ENCODE data around the gene SLC5A12. TPM values are rescaled to one million over a fixed set of nuclear protein-coding genes. Genes with fewer than 3 reads are reported as not detected.
A peak's percentile ranks its signal among the peaks of the same experiment; 100 is the strongest.

Gene SLC5A12
- polyA plus RNA-seq, 1 donor, result 0.18 TPM

GRCh38 chr11:26719289-26719973 is 2.4 kb downstream of the SLC5A12 start:
- DNase-seq (ENCODE audit: low read depth), result no peak

- no peak for DNase-seq (ENCODE audit: low read depth)
Measured at GRCh38 chr11:26717771-26718170, 4.1 kb downstream of the SLC5A12 start.

DNA sequence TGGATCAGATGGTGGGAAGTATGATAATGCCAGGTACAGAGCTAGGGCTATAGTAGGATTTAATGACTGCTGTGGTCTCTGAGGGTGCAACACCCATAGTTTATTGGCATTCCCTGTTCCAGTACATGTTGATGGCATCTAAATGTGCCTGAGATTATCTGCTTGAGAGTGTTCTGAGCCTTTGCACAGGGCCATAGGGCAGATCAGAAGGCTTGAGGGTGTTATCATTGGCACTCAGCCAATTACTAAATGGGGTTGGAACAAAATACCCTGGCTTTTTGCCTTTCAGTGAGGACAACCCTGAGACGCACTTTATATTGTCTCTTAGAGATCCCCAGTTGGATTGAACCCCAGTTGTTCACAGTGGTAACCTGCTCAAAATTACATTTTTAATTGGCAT is 6.7 kb downstream of the SLC5A12 start:
- no peak for DNase-seq (ENCODE audit: low read depth)

GRCh38 chr11:26712497-26712896 is 9.4 kb downstream of the SLC5A12 start:
- DNase-seq (ENCODE audit: low read depth), result no peak

DNA sequence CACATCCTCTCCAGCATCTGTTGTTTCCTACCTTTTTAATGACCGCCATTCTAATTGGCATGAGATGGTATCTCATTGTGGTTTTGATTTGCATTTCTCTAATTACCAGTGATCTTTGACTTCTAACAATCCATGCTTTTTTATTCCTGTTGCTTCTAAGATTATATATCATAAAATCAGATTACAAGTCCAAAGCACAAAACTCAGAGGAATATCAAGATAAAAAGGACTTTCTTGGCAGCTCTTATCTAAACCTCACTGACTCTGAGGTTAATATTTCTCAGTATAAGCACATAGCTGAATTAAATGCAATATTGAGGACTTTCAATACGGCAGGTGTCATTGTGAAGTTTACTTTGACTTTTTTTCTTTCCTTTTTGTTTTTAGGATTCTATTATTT is 11.4 kb downstream of the SLC5A12 start:
- no peak for DNase-seq (ENCODE audit: low read depth)

DNA sequence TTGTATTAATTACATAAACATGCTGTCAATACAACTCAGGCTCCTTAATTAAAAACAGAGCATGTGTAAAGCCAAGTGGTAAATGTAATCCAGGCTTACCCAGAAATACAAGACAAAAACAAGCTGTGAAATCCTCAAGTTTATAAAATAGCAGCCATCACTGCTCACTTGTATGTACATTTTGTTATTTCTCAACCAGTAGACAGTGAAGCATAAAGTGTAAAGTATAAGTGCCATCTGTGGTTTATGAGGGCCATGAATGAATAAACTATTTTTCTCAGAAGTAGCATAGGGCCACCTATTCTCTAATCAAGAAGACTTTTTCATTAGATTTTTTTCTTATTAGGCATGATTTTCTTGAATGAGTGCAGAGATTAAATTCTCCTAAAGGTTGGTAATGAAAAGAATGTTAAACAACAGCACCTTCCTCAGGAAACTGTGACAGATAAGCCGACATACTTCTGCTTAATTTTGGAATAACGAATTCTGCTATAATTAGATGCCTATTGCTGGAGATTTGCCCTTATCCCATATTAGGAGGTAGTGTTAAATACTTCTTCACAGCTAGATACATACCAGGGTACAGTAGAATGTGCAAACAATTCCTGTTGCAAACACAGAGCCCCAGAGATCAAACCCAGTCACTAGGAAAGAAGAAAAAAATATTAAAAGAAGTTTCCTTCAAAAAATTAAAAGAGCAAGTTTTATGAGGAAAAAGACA is 13.0 kb downstream of the SLC5A12 start:
- DNase-seq (ENCODE audit: low read depth), result no peak

DNA sequence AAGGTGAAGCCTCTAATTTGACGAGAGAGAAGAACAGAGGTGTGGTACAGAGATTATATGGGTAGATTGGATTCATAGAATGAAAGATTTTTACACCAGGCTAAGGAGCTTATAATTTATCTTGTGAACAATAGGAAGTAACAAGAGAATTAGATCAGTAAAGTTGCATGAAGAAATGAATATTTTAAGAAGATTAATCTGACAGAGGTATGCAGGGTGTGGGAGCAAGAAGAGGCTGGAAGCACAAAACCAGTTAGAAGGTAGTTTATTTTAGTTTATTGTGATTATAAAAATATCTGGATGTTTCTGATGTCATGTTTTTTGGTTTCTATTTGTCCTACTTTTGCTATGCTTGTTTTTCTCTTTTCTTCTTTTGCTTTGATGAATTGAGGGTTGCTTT is 15.7 kb downstream of the SLC5A12 start:
- no peak for DNase-seq (ENCODE audit: low read depth)

GRCh38 chr11:26704249-26704648 is 17.6 kb downstream of the SLC5A12 start:
- no peak for DNase-seq (ENCODE audit: low read depth)

- DNase-seq (ENCODE audit: low read depth), result no peak
Measured at GRCh38 chr11:26703411-26704191, 18.3 kb downstream of the SLC5A12 start.

DNA sequence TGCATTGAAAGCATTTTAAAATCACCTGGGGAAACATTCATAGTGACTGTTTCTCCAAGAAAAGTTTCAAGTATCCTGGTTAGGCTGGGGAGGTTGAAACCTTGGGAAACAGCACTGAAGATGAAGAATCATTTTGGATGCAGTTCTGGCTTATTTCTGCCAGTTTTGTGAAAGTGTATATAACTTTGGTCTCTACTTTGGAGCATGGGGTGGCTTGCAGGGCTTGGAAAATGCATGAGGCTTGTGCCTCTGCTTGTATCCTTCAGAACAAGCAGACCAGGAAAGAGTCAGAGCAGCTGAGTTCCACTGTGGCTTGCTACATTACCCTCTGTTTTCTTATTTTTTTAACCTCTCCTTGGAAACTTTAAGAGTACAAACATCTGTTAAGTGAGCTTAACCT is 19.5 kb downstream of the SLC5A12 start:
- DNase-seq (ENCODE audit: low read depth), result peak; percentile 69

GRCh38 chr11:26700574-26701235 is 21.2 kb downstream of the SLC5A12 start:
- DNase-seq (ENCODE audit: low read depth), result no peak

- no peak for DNase-seq (ENCODE audit: low read depth)
Measured at GRCh38 chr11:26698224-26698623, 23.6 kb downstream of the SLC5A12 start.

DNA sequence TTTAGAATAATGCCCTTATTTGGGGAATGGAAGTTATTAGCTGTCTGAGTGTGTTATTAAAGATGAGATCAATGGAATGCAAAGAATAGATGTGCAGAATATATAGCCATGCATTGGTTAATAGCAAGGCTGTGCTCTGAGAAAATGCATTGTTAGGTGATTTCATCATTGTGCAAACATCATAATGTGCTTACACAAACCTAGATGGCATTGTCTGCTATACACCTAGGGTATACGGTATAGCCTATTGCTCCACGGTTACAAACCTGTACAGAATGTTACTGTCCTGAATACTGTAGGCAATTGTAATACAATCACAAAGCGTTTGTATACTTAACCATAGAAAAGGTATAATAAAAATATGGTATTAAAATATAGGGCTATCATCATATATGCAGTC is 25.5 kb downstream of the SLC5A12 start:
- no peak for DNase-seq (ENCODE audit: low read depth)

DNA sequence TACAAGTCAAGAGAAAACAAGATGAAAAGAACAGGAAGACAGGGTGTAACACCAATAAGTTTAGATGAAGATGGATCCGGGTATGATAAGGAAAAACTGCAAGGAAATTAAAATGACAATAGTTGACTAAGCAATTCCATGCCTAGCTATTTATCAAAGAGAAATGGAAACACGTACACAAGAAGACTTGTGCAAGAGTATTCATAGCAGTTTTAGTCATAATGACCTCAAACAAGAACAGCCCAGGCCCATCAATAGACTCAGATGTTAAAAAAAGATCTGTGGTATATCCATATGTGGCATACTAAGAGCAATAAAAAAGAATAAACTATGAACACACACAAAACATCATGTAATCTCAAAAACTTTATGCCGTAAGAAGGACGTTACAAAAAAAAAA is 33.2 kb downstream of the SLC5A12 start:
- DNase-seq (ENCODE audit: low read depth), result no peak

DNA sequence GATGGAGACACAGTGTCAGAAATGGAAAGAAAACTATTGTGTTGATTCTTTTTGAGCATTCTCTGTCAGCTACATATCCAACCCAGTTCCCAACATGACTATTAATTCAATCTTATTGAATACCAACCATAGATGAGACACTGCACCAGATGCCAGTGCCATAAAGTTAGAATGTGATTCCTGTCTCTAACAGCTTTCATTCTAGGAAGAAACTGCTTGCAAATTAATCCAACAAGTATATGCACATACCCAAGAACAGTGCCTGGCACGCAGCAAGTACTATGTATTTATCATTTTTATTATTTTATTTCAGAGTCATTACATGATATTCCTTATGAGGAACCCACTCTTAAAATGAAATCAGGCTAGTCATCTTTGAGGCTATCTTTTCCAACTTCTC is 34.5 kb downstream of the SLC5A12 start:
- DNase-seq (ENCODE audit: low read depth), result no peak

GRCh38 chr11:26677566-26677965 is 44.3 kb downstream of the SLC5A12 start:
- DNase-seq (ENCODE audit: low read depth), result no peak

GRCh38 chr11:26676641-26677040 is 45.2 kb downstream of the SLC5A12 start:
- no peak for DNase-seq (ENCODE audit: low read depth)

- no peak for DNase-seq (ENCODE audit: low read depth)
Measured at GRCh38 chr11:26675233-26675928, 46.5 kb downstream of the SLC5A12 start.

GRCh38 chr11:26665946-26666345 is 55.9 kb downstream of the SLC5A12 start:
- no peak for DNase-seq (ENCODE audit: low read depth)

GRCh38 chr11:26665036-26665435 is 56.8 kb downstream of the SLC5A12 start:
- no peak for DNase-seq (ENCODE audit: low read depth)

DNA sequence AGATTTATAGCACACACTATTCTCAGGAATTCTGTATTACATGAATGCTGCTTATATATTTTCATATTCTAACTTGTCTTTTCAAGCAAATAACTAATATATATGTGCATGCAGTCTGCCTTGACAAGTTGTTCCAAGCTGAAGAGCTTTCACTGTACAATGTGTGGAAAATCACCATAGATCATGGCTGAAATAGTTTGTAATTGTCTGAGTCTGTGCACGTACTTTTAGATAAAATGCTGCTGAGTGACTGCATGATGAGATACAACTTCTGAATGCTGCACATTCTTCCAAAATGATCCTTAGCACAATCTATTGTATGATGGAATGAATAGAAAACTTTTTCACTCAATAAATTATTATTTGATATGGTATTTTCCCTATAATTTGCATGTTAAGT is 58.9 kb downstream of the SLC5A12 start:
- no peak for DNase-seq (ENCODE audit: low read depth)

- DNase-seq (ENCODE audit: low read depth), result no peak
Measured at GRCh38 chr11:26655287-26655686, 66.6 kb downstream of the SLC5A12 start.
